ENCODE results near the gene SLC5A12. TPM values are rescaled to one million over a fixed set of nuclear protein-coding genes. Genes with fewer than 3 reads are reported as not detected.

SLC5A12 gene
- total RNA-seq, 2 donors from 2014 or later, result not detected

GRCh38 chr11:26696330-26696729, 25.5 kb downstream of the SLC5A12 start:
- no peak for DNase-seq (ENCODE audit: low spot score)
- Histone ChIP-seq H3K4me3 (no peak overlapping the region), H3K9me3 (no peaks in the 10 kb centered on the region), H3K27ac (no peak overlapping the region), H3K4me1 (replicated peaks) (no peaks in the 10 kb centered on the region), H3K36me3 (no peaks in the 10 kb centered on the region), H3K27me3 (replicated peaks; ENCODE audit: insufficient read depth) (no peaks in the 10 kb centered on the region)
- 54% methylated on average over 3 of the region's 3 CpGs for WGBS
- intact Hi-C loops (cut with DNase I), result no loop called here
- no peak for TF ChIP-seq POLR2A (IDR thresholded peaks at IDR 0.05)
- no peak for TF ChIP-seq POLR2AphosphoS5 (IDR thresholded peaks at IDR 0.05)
- no peak for TF ChIP-seq CTCF (IDR thresholded peaks at IDR 0.05)

GRCh38 chr11:26688701-26689100, 33.2 kb downstream of the SLC5A12 start:
- intact Hi-C loops (cut with DNase I), result no loop called here
- 83% methylated on average over 4 of the region's 4 CpGs for WGBS
- no peak overlapping the region for H3K4me3 ChIP-seq

GRCh38 chr11:26687351-26687750, 34.5 kb downstream of the SLC5A12 start:
- WGBS, result 83% methylated on average over 1 of the region's 1 CpG

More at GRCh38 chr11:26688701-26689100, 33.2 kb downstream of the SLC5A12 start:
- Histone ChIP-seq H3K27me3 (replicated peaks; ENCODE audit: insufficient read depth) (no peaks in the 10 kb centered on the region), H3K9me3 (no peaks in the 10 kb centered on the region), H3K4me1 (replicated peaks) (no peaks in the 10 kb centered on the region), H3K27ac (no peak overlapping the region), H3K36me3 (no peaks in the 10 kb centered on the region)
- TF ChIP-seq POLR2AphosphoS5 (IDR thresholded peaks at IDR 0.05) (no peak), POLR2A (IDR thresholded peaks at IDR 0.05) (no peak), CTCF (IDR thresholded peaks at IDR 0.05) (no peak)
- no peak for DNase-seq (ENCODE audit: low spot score)

GRCh38 chr11:26677566-26677965, 44.3 kb downstream of the SLC5A12 start:
- intact Hi-C loops (cut with DNase I), result no loop called here
- no peaks in the 10 kb centered on the region for H3K9me3 ChIP-seq
- H3K4me1 ChIP-seq (replicated peaks), result no peaks in the 10 kb centered on the region
- no peak overlapping the region for H3K27ac ChIP-seq
- H3K36me3 ChIP-seq, result no peaks in the 10 kb centered on the region
- no peak for DNase-seq (ENCODE audit: low spot score)
- no peak overlapping the region for H3K4me3 ChIP-seq
- no peaks in the 10 kb centered on the region for H3K27me3 ChIP-seq (replicated peaks; ENCODE audit: insufficient read depth)
- no peak for TF ChIP-seq POLR2A (IDR thresholded peaks at IDR 0.05)
- no peak for TF ChIP-seq CTCF (IDR thresholded peaks at IDR 0.05)
- no peak for TF ChIP-seq POLR2AphosphoS5 (IDR thresholded peaks at IDR 0.05)

More at GRCh38 chr11:26687351-26687750, 34.5 kb downstream of the SLC5A12 start:
- H3K27ac ChIP-seq, result no peak overlapping the region
- intact Hi-C loops (cut with DNase I), result no loop called here
- no peak for DNase-seq (ENCODE audit: low spot score)
- H3K36me3 ChIP-seq, result no peaks in the 10 kb centered on the region
- H3K27me3 ChIP-seq (replicated peaks; ENCODE audit: insufficient read depth), result no peaks in the 10 kb centered on the region
- no peak for TF ChIP-seq CTCF (IDR thresholded peaks at IDR 0.05)
- no peak for TF ChIP-seq POLR2A (IDR thresholded peaks at IDR 0.05)
- TF ChIP-seq POLR2AphosphoS5 (IDR thresholded peaks at IDR 0.05), result no peak
- H3K9me3 ChIP-seq, result no peaks in the 10 kb centered on the region
- no peak overlapping the region for H3K4me3 ChIP-seq
- H3K4me1 ChIP-seq (replicated peaks), result no peaks in the 10 kb centered on the region

GRCh38 chr11:26676641-26677040, 45.2 kb downstream of the SLC5A12 start:
- 81% methylated on average over 2 of the region's 2 CpGs for WGBS
- no peak for DNase-seq (ENCODE audit: low spot score)
- Histone ChIP-seq H3K27ac (no peak overlapping the region), H3K9me3 (no peaks in the 10 kb centered on the region), H3K4me3 (no peak overlapping the region), H3K27me3 (replicated peaks; ENCODE audit: insufficient read depth) (no peaks in the 10 kb centered on the region), H3K36me3 (no peaks in the 10 kb centered on the region), H3K4me1 (replicated peaks) (no peaks in the 10 kb centered on the region)
- intact Hi-C loops (cut with DNase I), result no loop called here
- TF ChIP-seq POLR2AphosphoS5 (IDR thresholded peaks at IDR 0.05) (no peak), CTCF (IDR thresholded peaks at IDR 0.05) (no peak), POLR2A (IDR thresholded peaks at IDR 0.05) (no peak)

Measured in prostate gland (tissue), 2 donors.